Activated CD4-positive, alpha-beta T cell treated with anti-CD3 and anti-CD28 coated beads, Interleukin-2, amount 10 ng/mL, durations not matched to agents 24 days and 14 days (primary cell): ENCODE results near the gene KYAT1. TPM values are rescaled to one million over a fixed set of nuclear protein-coding genes. Genes with fewer than 3 reads are reported as not detected.

ENCODE experiments used
- DNase-seq: peaks from one replicate; pipeline ENCODE4 v3.0.0; 2022
- H3K27ac Mint-ChIP-seq: one replicate; pipeline ENCODE4 v1.8.0; 2022; ENCODE audit warnings: mild to moderate bottlenecking, mixed read lengths
- H3K27me3 Mint-ChIP-seq: one replicate; pipeline ENCODE4 v1.8.0; 2022; ENCODE audit warnings: mixed read lengths
- H3K36me3 Mint-ChIP-seq: one replicate; pipeline ENCODE4 v1.8.0; 2022; ENCODE audit warnings: low read depth, mild to moderate bottlenecking, mixed read lengths
- H3K4me1 Mint-ChIP-seq: one replicate; pipeline ENCODE4 v1.8.0; 2021; ENCODE audit warnings: mixed read lengths
- H3K4me3 Mint-ChIP-seq: one replicate; pipeline ENCODE4 v1.8.0; 2022; ENCODE audit warnings: mild to moderate bottlenecking, moderate library complexity, mixed read lengths
- H3K9me3 Mint-ChIP-seq: one replicate; pipeline ENCODE4 v1.8.0; 2021; ENCODE audit warnings: mixed read lengths
- intact Hi-C: fragments of 100-400 bp; cut with micrococcal nuclease; formaldehyde crosslinking; loops from one replicate; pipeline ENCODE4 v1.15.1; 2023
- total RNA-seq: library from RNA; stranded (reverse); gene quantifications from 2 replicates; pipeline ENCODE4 v1.2.3, GENCODE V29; 2022

Gene KYAT1
- total RNA-seq, 1 donor from 2014 or later: 11.7 TPM

- peak overlapping the region; percentile 89 for H3K27ac Mint-ChIP-seq
- intact Hi-C loops: loop anchor here (1.0 to 5.0 kb wide), 3 partner anchors 10 to 445 kb away; partner anchors contain the start of genes LRRC8A and ODF2
These were observed 20.1 kb upstream of the KYAT1 start for GRCh38 chr9:128901822-128902221.

GRCh38 chr9:128901379-128901778, 19.6 kb upstream of the KYAT1 start:
- Mint-ChIP-seq H3K36me3 (peaks cover 11% of the 10 kb centered on the region), H3K27me3 (no peaks in the 10 kb centered on the region), H3K4me1 (peaks cover 54% of the 10 kb centered on the region), H3K4me3 (no peak overlapping the region), H3K9me3 (no peaks in the 10 kb centered on the region), H3K27ac (peak overlapping the region; percentile 25)
- DNase-seq: no peak
- intact Hi-C loops: loop anchor here (5.0 kb wide), 1 partner anchor 444 kb away; the partner anchor contains the start of gene ODF2

More at GRCh38 chr9:128901822-128902221, 20.1 kb upstream of the KYAT1 start:
- no peak for DNase-seq
- Mint-ChIP-seq H3K4me3 (peak overlapping the region; percentile 76), H3K4me1 (peaks cover 57% of the 10 kb centered on the region), H3K36me3 (peaks cover 15% of the 10 kb centered on the region), H3K9me3 (no peaks in the 10 kb centered on the region), H3K27me3 (no peaks in the 10 kb centered on the region)

- H3K9me3 Mint-ChIP-seq: no peaks in the 10 kb centered on the region
- H3K27ac Mint-ChIP-seq: peak overlapping the region; percentile 91
- DNase-seq: peak; percentile 82
- H3K36me3 Mint-ChIP-seq: peaks cover 18% of the 10 kb centered on the region
- peak overlapping the region; percentile 62 for H3K4me3 Mint-ChIP-seq
- no peaks in the 10 kb centered on the region for H3K27me3 Mint-ChIP-seq
- intact Hi-C loops: loop anchor here (5.0 kb wide), 1 partner anchor 442 kb away; the partner anchor contains the start of gene ODF2
- peaks cover 63% of the 10 kb centered on the region for H3K4me1 Mint-ChIP-seq
These were observed 18.0 kb upstream of the KYAT1 start for GRCh38 chr9:128899566-128900322.

GRCh38 chr9:128898845-128899565, 17.3 kb upstream of the KYAT1 start:
- Mint-ChIP-seq H3K36me3 (peaks cover 20% of the 10 kb centered on the region), H3K4me1 (peaks cover 61% of the 10 kb centered on the region), H3K9me3 (no peaks in the 10 kb centered on the region), H3K27me3 (no peaks in the 10 kb centered on the region), H3K4me3 (peak overlapping the region; percentile 62), H3K27ac (peak overlapping the region; percentile 91)
- no peak for DNase-seq
- intact Hi-C loops: no loop called here

GRCh38 chr9:128898382-128898781, 16.6 kb upstream of the KYAT1 start:
- peaks cover 60% of the 10 kb centered on the region for H3K4me1 Mint-ChIP-seq
- peak overlapping the region; percentile 61 for H3K4me3 Mint-ChIP-seq
- intact Hi-C loops: no loop called here
- no peak for DNase-seq
- no peaks in the 10 kb centered on the region for H3K9me3 Mint-ChIP-seq
- no peaks in the 10 kb centered on the region for H3K27me3 Mint-ChIP-seq
- peak overlapping the region; percentile 91 for H3K27ac Mint-ChIP-seq
- peaks cover 24% of the 10 kb centered on the region for H3K36me3 Mint-ChIP-seq

GRCh38 chr9:128895556-128895955, 13.8 kb upstream of the KYAT1 start:
- Mint-ChIP-seq H3K27me3 (no peaks in the 10 kb centered on the region), H3K9me3 (no peaks in the 10 kb centered on the region), H3K27ac (no peak overlapping the region), H3K4me1 (peaks cover 54% of the 10 kb centered on the region), H3K4me3 (no peak overlapping the region), H3K36me3 (peaks cover 34% of the 10 kb centered on the region)
- intact Hi-C loops: no loop called here
- no peak for DNase-seq

GRCh38 chr9:128894764-128895163, 13.0 kb upstream of the KYAT1 start:
- peak overlapping the region; percentile 35 for H3K4me3 Mint-ChIP-seq
- H3K27me3 Mint-ChIP-seq: no peaks in the 10 kb centered on the region
- peaks cover 41% of the 10 kb centered on the region for H3K36me3 Mint-ChIP-seq

GRCh38 chr9:128893354-128893753, 11.6 kb upstream of the KYAT1 start:
- no peaks in the 10 kb centered on the region for H3K9me3 Mint-ChIP-seq
- H3K27ac Mint-ChIP-seq: peak overlapping the region; percentile 66
- peaks cover 45% of the 10 kb centered on the region for H3K4me1 Mint-ChIP-seq
- peak overlapping the region; percentile 53 for H3K4me3 Mint-ChIP-seq
- peaks cover 48% of the 10 kb centered on the region for H3K36me3 Mint-ChIP-seq
- intact Hi-C loops: no loop called here
- DNase-seq: no peak
- no peaks in the 10 kb centered on the region for H3K27me3 Mint-ChIP-seq

More at GRCh38 chr9:128894764-128895163, 13.0 kb upstream of the KYAT1 start:
- H3K4me1 Mint-ChIP-seq: peaks cover 51% of the 10 kb centered on the region
- no peaks in the 10 kb centered on the region for H3K9me3 Mint-ChIP-seq
- intact Hi-C loops: no loop called here
- peak overlapping the region; percentile 30 for H3K27ac Mint-ChIP-seq
- DNase-seq: peak; percentile 75

- H3K27me3 Mint-ChIP-seq: no peaks in the 10 kb centered on the region
- intact Hi-C loops: no loop called here
- H3K9me3 Mint-ChIP-seq: no peaks in the 10 kb centered on the region
- H3K36me3 Mint-ChIP-seq: peaks cover 48% of the 10 kb centered on the region
- DNase-seq: no peak
- peaks cover 40% of the 10 kb centered on the region for H3K4me1 Mint-ChIP-seq
- H3K27ac Mint-ChIP-seq: peak overlapping the region; percentile 15
- H3K4me3 Mint-ChIP-seq: no peak overlapping the region
These were observed 10.6 kb upstream of the KYAT1 start for GRCh38 chr9:128892221-128892921.

- no peak overlapping the region for H3K4me3 Mint-ChIP-seq
- H3K36me3 Mint-ChIP-seq: peaks cover 47% of the 10 kb centered on the region
- DNase-seq: no peak
- peak overlapping the region; percentile 66 for H3K27ac Mint-ChIP-seq
- H3K4me1 Mint-ChIP-seq: peaks cover 39% of the 10 kb centered on the region
- intact Hi-C loops: no loop called here
- H3K9me3 Mint-ChIP-seq: no peaks in the 10 kb centered on the region
- H3K27me3 Mint-ChIP-seq: no peaks in the 10 kb centered on the region
These were observed 9.8 kb upstream of the KYAT1 start for GRCh38 chr9:128891321-128892220.

GRCh38 chr9:128887914-128888350, 6.2 kb upstream of the KYAT1 start:
- H3K36me3 Mint-ChIP-seq: peaks cover 42% of the 10 kb centered on the region
- H3K4me1 Mint-ChIP-seq: peaks cover 49% of the 10 kb centered on the region
- H3K27me3 Mint-ChIP-seq: no peaks in the 10 kb centered on the region
- H3K4me3 Mint-ChIP-seq: no peak overlapping the region
- intact Hi-C loops: no loop called here
- no peak for DNase-seq
- no peak overlapping the region for H3K27ac Mint-ChIP-seq
- no peaks in the 10 kb centered on the region for H3K9me3 Mint-ChIP-seq

GRCh38 chr9:128887049-128887448, 5.3 kb upstream of the KYAT1 start:
- Mint-ChIP-seq H3K27me3 (no peaks in the 10 kb centered on the region), H3K27ac (no peak overlapping the region), H3K4me1 (peaks cover 50% of the 10 kb centered on the region), H3K9me3 (no peaks in the 10 kb centered on the region), H3K4me3 (no peak overlapping the region), H3K36me3 (peaks cover 42% of the 10 kb centered on the region)
- no peak for DNase-seq
- intact Hi-C loops: no loop called here
